GM21786 (cell line): ENCODE data around the gene NPC1.

Source experiments
- ATAC-seq: cut with Tn5 transposase; IDR thresholded peaks from one replicate; pipeline ENCODE4 v1.9.1; 2021; ENCODE audit not compliant: unreplicated experiment

The NPC1 gene

DNA sequence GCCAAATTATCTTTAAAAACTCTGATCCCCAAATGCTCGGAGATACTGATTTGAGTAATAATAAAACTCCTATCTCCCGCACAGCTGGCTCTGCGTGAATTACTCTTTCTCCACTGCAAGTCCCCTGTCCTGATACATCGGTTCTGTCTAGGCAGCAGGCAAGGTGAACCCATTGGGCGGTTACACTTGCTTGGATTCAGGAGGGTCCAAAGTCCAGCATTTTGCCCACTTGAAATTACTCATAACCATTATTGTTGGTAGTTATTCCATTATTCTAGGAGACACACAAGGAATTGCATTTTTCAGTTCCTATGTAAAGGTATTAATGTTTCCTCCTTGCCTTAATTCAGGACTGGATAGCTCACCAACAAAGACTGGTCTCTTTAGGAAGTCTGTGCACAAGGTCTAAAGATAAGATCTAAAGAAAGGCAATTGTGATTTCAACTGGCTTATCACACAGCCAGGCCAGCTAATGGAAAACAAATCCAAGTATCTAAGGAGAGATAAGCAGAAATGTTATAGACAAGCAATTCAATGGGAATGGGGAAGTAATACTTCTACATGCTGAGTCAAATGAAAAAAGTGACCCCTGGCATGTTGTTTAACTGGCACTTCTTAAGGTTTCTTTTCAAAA lies 23.2 kb upstream of the NPC1 start:
- no peak for ATAC-seq

DNA sequence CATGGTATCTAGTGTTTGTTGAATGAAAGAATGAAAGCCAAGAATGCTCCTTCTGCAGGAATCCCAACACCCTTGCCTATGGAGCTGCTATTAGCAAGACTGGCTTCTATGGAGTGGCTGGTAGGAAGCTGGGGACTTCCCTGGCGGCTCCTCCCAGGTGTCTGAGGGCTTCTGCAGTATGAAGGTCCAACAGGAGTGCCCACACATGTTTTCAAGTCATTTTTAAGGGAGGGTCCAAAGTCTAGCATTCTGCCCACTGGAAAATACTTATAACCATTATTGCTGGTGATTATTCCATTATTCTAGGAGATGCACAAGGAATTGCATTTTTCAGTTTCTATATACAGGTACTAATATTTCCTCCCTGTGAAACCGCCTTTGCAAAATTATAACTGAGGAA lies 21.9 kb upstream of the NPC1 start:
- no peak for ATAC-seq

DNA sequence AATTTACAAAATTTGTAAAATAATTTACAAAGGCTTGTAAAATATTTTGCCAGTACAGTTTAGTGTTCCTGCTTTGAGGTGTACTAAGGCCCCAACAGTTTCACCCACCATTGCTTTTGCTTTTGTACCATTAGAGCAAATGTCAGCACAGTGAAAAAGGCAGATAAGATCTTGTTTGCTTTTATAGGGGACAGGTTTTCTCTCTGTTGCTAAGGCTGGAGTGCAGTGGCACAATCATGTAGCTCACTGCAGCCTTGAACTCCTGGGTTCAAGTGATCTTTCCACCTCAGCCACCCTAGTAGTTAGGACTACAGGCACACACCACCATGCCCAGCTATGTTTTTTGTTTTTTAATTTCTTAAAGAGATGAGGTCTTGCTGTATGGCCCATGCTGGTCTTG lies 19.6 kb upstream of the NPC1 start:
- no peak for ATAC-seq

DNA sequence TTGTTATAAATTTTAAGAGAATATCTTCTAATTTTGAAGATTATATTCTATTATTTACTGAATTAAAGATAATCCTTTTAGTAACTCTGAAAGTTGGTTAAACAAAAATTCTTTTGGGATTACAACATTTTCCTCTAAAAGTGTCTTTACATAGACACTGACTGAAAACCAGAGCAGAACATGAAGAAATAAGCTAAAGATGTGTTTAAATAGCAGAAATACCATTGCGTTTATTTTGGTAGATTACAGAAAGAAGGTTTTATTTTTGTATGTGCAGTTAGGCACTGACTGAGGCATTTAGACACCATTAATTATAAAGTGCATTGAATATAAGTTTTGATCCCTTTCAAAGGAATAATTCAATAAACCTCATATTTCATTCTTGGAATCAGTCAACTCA lies 13.5 kb upstream of the NPC1 start:
- no peak for ATAC-seq

DNA sequence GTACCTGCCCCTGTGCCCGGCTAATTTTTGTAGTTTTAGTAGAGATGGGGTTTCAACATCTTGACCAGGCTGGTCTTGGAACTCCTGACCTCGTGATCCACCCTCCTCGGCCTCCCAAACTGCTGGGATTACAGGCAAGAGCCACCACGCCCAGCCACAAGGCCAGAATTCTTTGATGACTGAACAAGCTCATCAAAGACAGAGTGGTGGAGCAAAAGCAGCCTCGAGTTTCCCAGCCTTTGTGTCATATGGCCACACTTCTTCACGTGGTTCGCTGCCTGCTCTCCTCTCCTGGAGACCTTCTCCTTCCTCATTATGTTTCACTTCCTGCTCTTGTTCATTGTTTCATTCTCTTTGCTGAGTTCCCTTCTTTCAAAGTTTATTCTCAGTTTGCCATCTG lies 9.9 kb upstream of the NPC1 start:
- no peak for ATAC-seq

DNA sequence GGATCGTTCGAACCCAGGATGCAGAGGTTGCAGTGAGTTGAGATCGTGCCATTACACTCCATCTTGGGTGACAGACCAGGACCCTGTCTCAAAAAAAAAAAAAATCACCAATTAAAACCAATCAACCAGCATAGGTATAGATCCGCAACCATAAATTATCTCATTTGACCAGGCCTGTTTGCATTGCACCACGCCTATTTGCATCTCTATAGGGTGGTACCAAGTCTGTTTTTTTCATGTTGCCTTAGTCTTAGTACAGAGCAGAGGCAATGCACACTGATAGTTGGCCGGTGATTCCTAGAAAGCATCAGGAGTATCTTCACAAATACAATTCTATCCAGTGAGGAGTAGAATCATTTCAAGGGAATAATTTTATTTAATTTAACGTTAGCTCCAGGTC lies 9.3 kb upstream of the NPC1 start:
- ATAC-seq, result no peak

DNA sequence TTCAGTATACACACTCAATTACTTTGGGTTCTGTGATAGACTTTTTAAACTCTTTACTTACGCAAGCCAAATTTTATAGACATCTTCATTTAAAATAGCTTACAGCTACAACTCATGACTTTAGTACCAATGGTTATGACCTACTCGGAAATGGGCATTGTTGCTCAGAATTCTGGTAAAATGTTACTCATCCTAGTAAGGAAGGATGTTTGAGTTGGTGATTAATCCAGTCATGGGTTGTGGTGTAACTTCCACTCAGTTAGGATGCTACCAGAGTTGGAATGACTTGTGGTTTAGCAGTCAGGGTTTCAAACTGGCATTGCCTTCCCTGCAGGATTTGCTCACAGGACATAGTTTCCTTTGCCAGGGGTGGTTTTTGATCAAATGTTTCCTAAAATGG lies 7.4 kb upstream of the NPC1 start:
- no peak for ATAC-seq

DNA sequence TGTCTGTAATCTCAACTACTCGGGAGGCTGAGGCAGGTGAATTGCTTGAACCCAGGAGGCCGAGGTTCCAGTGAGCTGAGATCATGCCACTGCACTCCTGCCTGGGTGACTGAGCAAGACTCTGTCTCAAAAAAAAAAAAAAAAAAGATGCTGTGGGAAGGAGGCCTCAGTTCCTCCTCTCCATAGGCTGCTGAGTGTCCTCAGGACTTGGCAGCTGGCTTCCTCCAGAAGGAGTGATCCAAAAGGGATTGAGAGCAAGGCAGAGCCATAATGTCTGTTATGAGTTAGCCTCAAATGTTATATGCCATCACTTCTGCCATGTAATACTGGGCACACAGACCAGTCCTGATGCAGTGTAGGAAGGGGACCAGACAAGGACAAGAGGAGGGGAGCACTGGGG lies 6.6 kb upstream of the NPC1 start:
- ATAC-seq, result no peak

DNA sequence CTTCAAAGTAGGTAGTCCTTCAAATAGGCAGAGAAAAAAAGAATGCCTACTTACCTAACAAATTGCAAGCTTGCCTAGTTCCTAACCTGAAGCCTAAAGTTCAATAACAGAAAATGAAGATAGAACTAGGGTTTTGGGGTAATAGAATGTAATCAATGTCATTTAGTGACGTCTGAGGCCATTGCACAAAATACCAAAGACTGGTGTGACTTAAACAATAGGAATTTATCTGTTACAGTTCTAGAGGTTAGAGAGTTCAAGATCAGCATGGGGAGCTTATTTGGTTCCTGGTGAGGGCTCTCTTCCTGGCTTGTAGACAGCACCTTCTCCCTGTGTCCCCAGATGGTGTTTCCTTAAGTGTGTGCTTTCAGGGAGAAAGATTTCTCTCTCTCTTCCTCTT lies 4.7 kb upstream of the NPC1 start:
- ATAC-seq, result no peak

DNA sequence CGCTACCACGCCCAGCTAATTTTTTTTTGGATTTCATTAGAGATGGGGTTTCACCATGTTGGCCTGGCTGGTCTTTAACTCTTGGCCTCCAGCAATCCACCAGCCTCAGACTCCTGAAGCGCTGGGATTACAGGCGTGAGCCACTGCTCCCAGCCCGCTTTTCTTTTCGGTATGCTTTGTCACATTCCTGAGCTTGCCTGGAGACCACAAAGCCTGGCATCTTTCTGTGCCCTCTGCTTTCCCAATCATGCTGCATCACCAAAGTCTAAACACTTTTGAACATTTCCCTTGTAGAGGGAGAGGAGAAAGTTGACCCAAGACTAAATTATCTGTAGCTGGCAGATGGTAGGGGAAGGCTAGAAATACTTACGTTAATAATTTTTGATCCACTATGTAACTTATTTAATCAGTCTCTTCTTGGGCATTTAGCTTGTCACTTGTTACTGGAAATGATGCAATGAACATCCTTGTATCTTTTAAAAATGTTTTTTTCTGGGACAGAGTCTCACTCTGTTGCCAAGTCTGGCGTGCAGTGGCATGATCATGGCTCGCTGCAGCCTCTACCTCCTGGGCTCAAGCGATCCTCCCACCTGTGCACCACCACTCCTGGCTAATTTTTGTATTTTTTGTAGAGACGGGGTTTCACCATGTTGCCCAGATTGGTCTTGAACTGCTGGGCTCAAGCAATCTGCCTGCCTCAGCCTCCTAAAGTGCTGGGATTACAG lies 2.7 kb upstream of the NPC1 start:
- no peak for ATAC-seq

DNA sequence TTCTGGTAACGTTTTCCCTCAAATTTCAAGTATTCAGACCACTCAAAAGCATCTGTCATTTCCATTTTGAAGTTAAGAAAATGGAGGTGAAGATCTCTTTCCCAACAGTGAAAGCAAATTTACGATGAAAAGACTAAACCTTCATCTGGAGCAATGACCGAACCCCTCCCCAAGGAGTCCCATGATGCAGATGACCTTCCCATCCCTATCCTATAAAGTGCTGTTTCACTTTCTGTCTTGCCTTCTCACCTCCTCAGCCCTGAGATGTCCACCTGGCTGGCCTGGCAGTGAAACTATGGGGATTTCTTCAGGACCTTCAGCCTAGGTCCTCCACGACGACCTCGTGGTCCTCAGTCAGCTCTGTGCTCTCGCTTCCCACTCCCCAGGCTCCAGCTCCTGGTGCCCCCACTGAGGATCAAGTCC lies 925 bp upstream of the NPC1 start:
- no peak for ATAC-seq

DNA sequence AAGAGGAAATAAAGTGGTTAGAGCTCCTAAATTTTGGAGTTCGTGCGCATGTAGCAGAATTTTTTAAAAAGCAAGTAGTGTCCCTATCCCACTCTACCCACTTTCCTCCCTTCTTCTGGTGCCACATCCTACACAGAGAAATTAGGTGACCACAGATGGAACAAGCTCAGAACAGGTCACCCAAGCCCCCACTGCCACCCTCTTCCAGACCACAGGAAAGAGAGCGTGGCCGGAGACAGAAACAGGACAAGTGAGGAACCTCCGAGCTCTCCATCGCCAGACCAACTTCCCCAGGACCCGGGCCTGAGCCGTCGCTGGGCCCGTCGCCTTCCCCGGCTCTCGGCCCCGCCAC lies 433 bp downstream of the NPC1 start:
- ATAC-seq, result no peak

DNA sequence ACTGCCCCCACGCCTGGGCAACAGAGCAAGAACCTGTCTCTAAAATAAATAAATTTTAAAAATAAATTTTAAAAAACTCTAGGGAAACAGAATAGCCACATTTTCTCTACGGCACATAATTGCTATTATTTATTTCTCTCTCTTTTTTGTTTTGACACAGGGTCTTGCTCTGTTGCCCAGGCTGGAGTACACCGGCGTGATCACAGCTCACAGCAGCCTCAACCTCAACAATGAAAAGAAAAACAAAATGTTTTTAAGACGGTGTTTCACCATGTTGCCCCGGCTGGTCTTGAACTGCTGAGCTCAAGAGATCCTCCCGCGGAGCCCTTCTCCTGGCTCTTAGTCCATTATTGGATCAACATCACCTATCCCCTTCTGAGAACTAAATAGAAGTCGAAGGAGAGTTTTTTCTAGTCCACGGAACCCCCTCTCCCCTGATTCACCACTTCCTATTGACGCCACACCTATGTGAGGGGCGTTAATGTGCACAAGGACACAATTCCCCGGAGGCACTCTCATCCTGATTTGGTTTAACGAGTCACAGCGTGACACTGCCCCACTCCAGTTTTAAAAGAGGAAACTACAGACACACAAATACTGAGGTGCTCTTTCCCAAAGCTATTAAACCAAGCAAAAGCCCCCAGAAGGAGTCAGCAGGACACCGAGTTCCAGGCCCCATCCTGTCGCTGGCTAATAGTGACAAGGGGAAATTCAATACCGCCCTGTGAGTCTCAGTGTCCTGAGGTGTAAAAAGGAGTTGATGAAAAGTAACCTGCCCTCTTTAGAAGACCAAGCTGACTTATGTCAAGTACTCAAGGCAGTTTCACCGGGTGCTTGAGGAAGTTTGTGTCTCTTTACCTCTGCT lies 1.1 kb downstream of the NPC1 start:
- no peak for ATAC-seq

DNA sequence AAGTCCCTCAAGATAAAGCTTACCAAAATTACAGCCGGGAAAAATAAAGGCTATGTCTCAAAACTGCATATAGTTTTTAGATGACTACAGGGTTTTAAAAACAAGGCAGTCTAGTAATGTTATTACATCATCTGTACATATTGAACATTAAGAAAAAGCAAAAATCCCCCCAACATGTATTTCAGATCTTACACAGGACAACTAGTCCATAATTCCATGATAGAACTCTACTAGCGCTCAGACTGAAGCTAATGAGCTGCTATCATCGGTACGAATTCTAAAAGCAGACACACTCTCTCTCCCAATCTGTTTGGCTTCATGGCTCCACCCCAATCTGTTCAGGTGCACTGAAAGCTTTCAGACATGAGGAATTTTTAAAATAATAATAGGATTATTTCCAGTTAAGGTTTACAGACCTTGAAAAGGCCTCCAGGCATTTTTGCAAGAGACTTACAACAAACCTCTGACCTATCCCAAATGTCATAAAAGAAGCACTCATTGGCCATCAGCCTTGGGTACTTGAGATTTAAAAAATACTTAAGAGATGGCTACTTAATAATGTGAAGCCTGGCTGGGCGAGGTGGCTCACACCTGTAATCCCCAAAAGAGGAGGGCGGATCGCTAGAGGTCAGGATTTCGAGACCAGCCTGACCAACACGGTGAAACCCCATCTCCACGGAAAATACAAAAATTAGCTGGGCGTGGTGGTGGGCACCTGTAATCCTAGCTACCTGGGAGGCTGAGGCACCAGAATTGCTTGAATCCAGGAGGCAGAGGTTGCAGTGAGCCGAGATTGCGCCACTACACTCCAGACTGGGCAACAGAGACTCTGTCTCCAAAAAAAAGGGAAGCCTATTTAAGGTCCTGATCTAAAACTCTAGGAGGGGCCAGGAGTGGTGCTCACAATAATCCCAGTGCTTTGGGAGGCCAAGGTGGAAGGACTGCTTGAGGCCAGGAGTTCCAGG lies 2.0 kb downstream of the NPC1 start:
- no peak for ATAC-seq

DNA sequence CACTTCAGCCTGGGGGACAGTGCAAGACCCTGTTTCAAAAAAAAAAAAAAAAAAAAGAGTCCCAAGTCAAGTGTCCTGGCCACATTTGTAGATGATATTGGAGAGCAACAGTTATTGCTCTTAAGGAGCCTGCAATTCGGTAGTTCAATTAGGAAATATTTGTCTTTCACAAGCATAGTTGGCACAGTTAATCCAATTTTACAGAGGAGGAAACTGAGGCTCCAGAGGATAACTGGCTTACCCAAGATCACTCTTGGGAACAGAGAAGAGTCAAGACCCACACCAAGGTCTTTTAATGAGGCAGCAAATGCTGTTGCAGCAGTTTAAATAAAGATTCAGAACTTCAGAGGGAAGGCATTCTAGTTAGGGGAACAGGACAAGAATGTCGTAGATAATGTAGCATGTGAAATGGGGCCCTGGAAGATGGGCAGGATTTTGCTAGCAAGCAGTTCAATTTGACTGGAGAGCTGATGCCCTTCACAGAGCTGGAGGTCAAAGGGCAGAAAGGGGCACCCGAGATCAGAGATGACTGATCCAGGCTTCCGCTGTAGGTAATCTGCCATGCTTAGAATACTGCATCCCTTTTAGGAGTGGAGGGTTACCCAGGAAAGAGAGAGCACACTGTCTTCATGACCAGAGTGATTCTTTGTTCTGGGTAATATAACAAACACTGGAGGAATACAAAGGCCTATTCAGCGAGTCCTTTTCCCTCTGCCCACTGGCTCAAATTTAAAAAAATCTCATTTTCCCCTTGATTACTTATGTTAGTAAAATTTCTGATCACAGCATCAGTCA lies 3.0 kb downstream of the NPC1 start:
- ATAC-seq, result no peak

DNA sequence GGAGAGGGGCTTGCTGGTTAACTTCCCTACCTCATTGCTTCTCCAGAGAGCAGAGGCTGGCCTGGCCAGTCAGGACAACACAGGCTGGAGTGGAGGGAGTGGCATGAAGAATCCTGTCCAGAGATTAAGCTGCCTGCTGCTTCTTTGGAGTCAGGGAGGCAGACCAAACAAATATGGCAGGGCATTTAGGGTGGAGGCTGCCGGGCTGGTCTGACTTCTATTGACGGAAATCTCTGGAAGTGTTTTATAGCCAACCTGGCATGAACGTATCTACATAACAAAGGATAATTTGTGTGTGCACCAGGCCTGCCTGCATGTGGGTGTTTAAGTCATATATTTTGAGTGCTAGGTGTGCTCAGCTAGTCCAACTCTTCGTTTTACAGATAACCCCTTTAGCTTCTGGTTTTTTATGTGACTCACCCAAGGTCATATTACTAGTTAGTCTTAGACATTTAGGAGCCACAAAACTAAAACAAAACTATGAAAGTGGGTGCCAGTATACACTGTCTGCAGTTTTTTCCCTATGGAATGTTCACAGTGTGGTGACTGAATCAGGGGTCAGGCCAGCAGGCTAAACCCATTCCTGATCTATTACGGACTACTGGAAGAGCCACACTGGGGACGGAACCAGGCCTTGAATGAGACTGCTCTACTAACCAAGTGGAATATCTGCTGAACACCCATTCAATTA lies 5.5 kb downstream of the NPC1 start:
- ATAC-seq, result no peak

DNA sequence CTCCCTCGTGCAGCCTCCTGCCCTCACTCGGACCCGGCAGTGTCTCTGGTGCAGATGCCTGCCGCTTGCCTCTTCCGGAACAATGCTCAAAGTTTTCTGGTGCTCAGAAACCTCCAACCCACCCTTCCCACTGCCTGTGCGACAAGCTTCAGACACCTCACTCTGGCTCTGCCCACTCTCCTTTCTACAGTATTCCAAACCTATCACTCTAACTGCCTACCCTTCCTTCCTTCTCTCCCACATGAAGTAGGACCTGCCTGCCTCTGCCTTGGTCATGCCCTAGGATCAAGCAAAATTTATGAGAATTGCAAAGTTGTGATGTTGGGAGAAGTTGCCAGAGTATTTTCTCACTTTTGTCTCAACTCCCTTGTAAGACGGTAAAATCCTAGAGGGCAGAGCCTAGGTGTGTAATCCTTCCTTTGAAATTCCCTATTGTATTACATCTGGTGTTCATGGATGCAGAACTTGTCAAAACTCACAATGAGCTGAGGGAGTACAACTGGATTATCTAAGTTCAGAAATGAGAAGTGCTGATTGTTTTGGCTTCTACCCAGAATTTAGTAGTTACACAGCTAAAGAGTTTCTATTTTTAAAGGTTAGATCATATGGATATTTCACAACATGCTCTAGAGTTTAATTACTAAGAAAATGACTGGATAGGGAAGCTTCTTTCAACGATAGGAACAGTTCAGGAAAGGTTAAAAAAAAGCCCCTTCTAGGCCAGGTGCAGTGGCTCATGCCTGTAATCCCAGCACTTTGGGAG lies 7.2 kb downstream of the NPC1 start:
- no peak for ATAC-seq

DNA sequence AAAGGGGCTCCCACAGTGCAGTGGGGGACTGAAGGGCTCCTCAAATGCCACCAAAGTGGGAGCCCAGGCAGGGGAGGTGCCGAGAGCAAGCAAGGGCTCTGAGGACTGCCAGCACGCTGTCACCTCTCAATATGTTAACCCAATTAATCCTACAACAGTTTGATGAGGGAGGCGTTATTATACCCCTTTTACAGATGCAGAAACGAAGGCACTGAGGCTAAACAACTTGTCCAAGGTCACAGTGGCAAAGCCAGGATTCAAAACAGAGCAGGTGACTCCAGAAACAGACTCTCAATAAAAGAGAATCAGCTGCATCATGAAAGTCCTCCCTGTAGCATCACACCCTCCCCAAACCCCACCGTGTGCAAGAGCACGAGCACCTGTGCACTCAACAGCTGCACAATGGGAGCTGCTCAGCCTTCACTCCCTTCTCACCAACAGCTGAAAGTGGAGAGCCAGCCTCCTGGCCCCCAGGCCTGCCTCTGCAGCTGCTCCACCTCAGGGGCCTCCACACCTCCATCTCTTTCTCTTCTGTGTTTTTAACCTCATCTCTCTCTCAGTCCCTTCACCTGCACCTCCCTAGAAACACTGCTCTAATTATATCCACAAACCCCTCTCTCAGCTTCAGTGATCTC lies 8.1 kb downstream of the NPC1 start:
- no peak for ATAC-seq
